K562 (cell line): Measurements from ENCODE around the gene TMEM131L. TPM values are rescaled to one million over a fixed set of nuclear protein-coding genes. Genes with fewer than 3 reads are reported as not detected.

Experiments
- ATAC-seq: fragments of 200-7000 bp; cut with Tn5 transposase; 3 replicates; pipeline ENCODE4 v1.9.1; 2020; ENCODE audit warnings: moderate library complexity
- BruUV-seq: library from RNA; stranded (reverse); fragments of 400-500 nt; replicated peaks from 2 replicates; lab custom pipeline; 2021; lab: Mats Ljungman, UMichigan
- CTCF ChIA-PET: fragments of 300-600 bp; formaldehyde crosslinking; extraction: SDS; loops from one replicate; lab custom pipeline; 2021; ENCODE audit warnings: low intra/inter-chr PET ratio; lab: Yijun Ruan, JAX
- POLR2A ChIA-PET: fragments of 300-600, 350-650 bp; sonication (Branson Sonifier 250); formaldehyde crosslinking; extraction: SDS; loops from one replicate; lab custom pipeline; 2021; ENCODE audit warnings: antibody characterized with exemption, inconsistent platforms; lab: Yijun Ruan, JAX
- DNase-seq, 4 experiments: peaks; one replicate each; pipeline versions ENCODE4 v3.0.0 to v3.0.0-alpha.2; 2011 to 2018; ENCODE audit warnings: low spot score in 3 of 4, mixed read lengths in 3 of 4; ENCODE audit errors: extremely low read depth in 1 of 4
- FAIRE-seq: peaks from 2 replicates; lab custom pipeline; 2011; peaks lifted over from hg19 to GRCh38; lab: Jason Lieb, UNC
- H2AFZ ChIP-seq: 2 replicates; pipeline ENCODE4 v1.6.0; 2011; ENCODE audit warnings: low read depth, low read length, control low read depth, inconsistent platforms
- H3K27ac ChIP-seq: fragments of 200-600 bp; 3 replicates; pipeline ENCODE4 v1.8.0; 2011; ENCODE audit warnings: low read depth, mild to moderate bottlenecking, control low read depth, inconsistent platforms, low read length, moderate library complexity, mixed read lengths; ENCODE audit errors: extremely low read depth
- H3K27me3 ChIP-seq, 2 experiments: fragments of 300-600 bp in 1 of 2; 2 replicates in 1 of 2; 3 replicates in 1 of 2; pipeline versions ENCODE4 v1.6.0 to v1.8.0; 2011; ENCODE audit warnings: inconsistent platforms in 2 of 2, low read length in 2 of 2, mild to moderate bottlenecking in 1 of 2, mixed read lengths in 1 of 2, moderate library complexity in 1 of 2; ENCODE audit not compliant: control insufficient read depth in 2 of 2, insufficient read depth in 2 of 2
- H3K36me3 ChIP-seq: fragments of 300-600 bp; 3 replicates; pipeline ENCODE4 v1.8.0; 2011; ENCODE audit warnings: mild to moderate bottlenecking, low read length, inconsistent platforms; ENCODE audit not compliant: control insufficient read depth, insufficient read depth
- H3K4me1 ChIP-seq, 2 experiments: fragments of 200-600 bp in 1 of 2; replicated peaks in 1 of 2; 2 replicates in 1 of 2; 3 replicates in 1 of 2; pipeline versions ENCODE4 v1.5.1 to v1.8.0; 2011; ENCODE audit warnings: inconsistent platforms in 2 of 2, low read length in 2 of 2, mild to moderate bottlenecking in 1 of 2, mixed read lengths in 1 of 2, moderate library complexity in 1 of 2; ENCODE audit not compliant: control insufficient read depth in 2 of 2, insufficient read depth in 2 of 2
- H3K4me2 ChIP-seq: 2 replicates; pipeline ENCODE4 v1.6.1; 2011; ENCODE audit warnings: low read length, control low read depth, inconsistent platforms, mixed read lengths; ENCODE audit not compliant: insufficient read depth
- H3K4me3 ChIP-seq: fragments of 200-600 bp; sonication (generic), shearing (Covaris generic); 2 replicates; pipeline ENCODE4 v1.5.1; 2016; ENCODE audit warnings: control low read depth, inconsistent platforms
- H3K79me2 ChIP-seq: fragments of 200-600 bp; 3 replicates; pipeline ENCODE4 v1.8.0; 2011; ENCODE audit warnings: low read length, inconsistent platforms; ENCODE audit not compliant: control insufficient read depth, insufficient read depth
- H3K9ac ChIP-seq, 2 experiments: 2 replicates each; pipeline versions ENCODE4 v1.6.0 to v1.6.1; 2011; ENCODE audit warnings: low read depth in 2 of 2, low read length in 2 of 2, control low read depth in 1 of 2, inconsistent platforms in 1 of 2, mild to moderate bottlenecking in 1 of 2, mixed read lengths in 1 of 2; ENCODE audit not compliant: insufficient read depth in 1 of 2
- H3K9me1 ChIP-seq: one replicate; pipeline ENCODE4 v1.6.0; 2011; ENCODE audit warnings: inconsistent platforms, mild to moderate bottlenecking, low read length, moderate library complexity; ENCODE audit not compliant: control insufficient read depth, insufficient read depth
- H3K9me3 ChIP-seq: replicated peaks from 2 replicates; pipeline ENCODE4 v1.5.1; 2011; ENCODE audit warnings: low read depth, low read length, inconsistent platforms; ENCODE audit not compliant: control insufficient read depth, insufficient read depth
- H4K20me1 ChIP-seq: replicated peaks from 2 replicates; pipeline ENCODE4 v1.6.1; 2011; ENCODE audit warnings: low read length, inconsistent platforms, mixed read lengths; ENCODE audit not compliant: control insufficient read depth, insufficient read depth
- CBFA2T2 ChIP-seq: fragments of 450-650 bp; conservative IDR thresholded peaks from 2 replicates; pipeline ENCODE4 v1.6.1; 2017; ENCODE audit warnings: mild to moderate bottlenecking
- CHD7 ChIP-seq: fragments of 200-600 bp; sonication (generic); IDR thresholded peaks from one replicate; pipeline ENCODE4 v1.6.1; 2012; ENCODE audit warnings: mild to moderate bottlenecking, low read depth, low read length, inconsistent platforms
- FOXJ2 ChIP-seq: fragments of 200-800 bp; sonication (Bioruptor generic); IDR thresholded peaks from 2 replicates; pipeline ENCODE4 v1.6.1; 2016; ENCODE audit warnings: missing genetic modification characterization, missing compliant biosample characterization
- HDAC8 ChIP-seq: fragments of 450-650 bp; IDR thresholded peaks from 2 replicates; pipeline ENCODE4 v1.6.1; 2016; ENCODE audit warnings: mild to moderate bottlenecking, missing genetic modification characterization, moderate library complexity, missing compliant biosample characterization
- MYNN ChIP-seq, 2 experiments: sonication (generic); formaldehyde crosslinking in 1 of 2; IDR thresholded peaks; 2 replicates each; pipeline versions ENCODE4 v1.5.0 to v1.6.1; 2016 to 2020; ENCODE audit warnings: antibody characterized with exemption in 1 of 2, missing genetic modification reagents in 1 of 2
- NFE2 ChIP-seq: IDR thresholded peaks from 2 replicates; pipeline ENCODE4 v1.6.1; 2014; ENCODE audit warnings: antibody characterized with exemption, low read depth
- PRPF4 ChIP-seq: fragments of 200-400 bp; formaldehyde crosslinking; IDR thresholded peaks from one replicate; pipeline ENCODE4 v1.6.1; 2017; ENCODE audit warnings: low read length, low read depth, mild to moderate bottlenecking; ENCODE audit not compliant: insufficient read depth, poor library complexity, severe bottlenecking
- SMARCB1 ChIP-seq: IDR thresholded peaks from 2 replicates; pipeline ENCODE4 v1.6.1; 2011; ENCODE audit warnings: improper control_type of control experiment, low read depth; ENCODE audit not compliant: insufficient read length
- TOE1 ChIP-seq, 2 experiments: fragments of 450-650 bp in 1 of 2; sonication (generic) in 1 of 2; formaldehyde crosslinking in 1 of 2; IDR thresholded peaks; 2 replicates each; pipeline versions ENCODE4 v1.7.1 to v1.8.0; 2016 to 2022; ENCODE audit warnings: borderline replicate concordance in 2 of 2, mild to moderate bottlenecking in 2 of 2, antibody characterized with exemption in 1 of 2, inconsistent platforms in 1 of 2, low read depth in 1 of 2, missing genetic modification reagents in 1 of 2, moderate library complexity in 1 of 2
- WGBS: fragments of 100-300 bp; shearing (Covaris generic); methylation state at CpG from one replicate; pipeline ENCODE4 v1.1.6; 2016; ENCODE audit warnings: low coverage, mixed read lengths; ENCODE audit not compliant: insufficient coverage; ENCODE audit errors: missing lambda C conversion rate; 5-methylcytosine and 5-hydroxymethylcytosine counted together
- in situ Hi-C: fragments of 300-500 bp; cut with MboI; formaldehyde crosslinking; loops from 4 replicates; pipeline ENCODE4 v1.15.0; 2018; ENCODE audit warnings: inconsistent platforms, mixed read lengths
- intact Hi-C: fragments of 100-400 bp; cut with micrococcal nuclease; formaldehyde crosslinking; loops from 2 replicates; pipeline ENCODE4 v1.14.2; 2022
- polyA plus RNA-seq, 8 experiments: library from polyadenylated mRNA; depleted of rRNA in 4 of 8; stranded (reverse) in 5 of 8; unstranded in 3 of 8; fragments of >200 nt; fragmentation: Nextera tagmentation in 2 of 8; fragmentation: Illumina TruSeq in 1 of 8; extraction: Ambion mirVana in 2 of 8; extraction: Trizol in 1 of 8; gene quantifications; 2 replicates each; pipeline versions ENCODE4 v1.2.1 to v1.2.3, GENCODE V29; 2011 to 2014; ENCODE audit warnings: inconsistent platforms in 1 of 8, missing spikeins in 1 of 8
- total RNA-seq, 7 experiments: library from RNA; depleted of rRNA in 6 of 7; stranded (reverse); fragments of >200 nt in 6 of 7; fragmentation: Illumina TruSeq in 2 of 7; extraction: Trizol in 2 of 7; gene quantifications; 2 replicates each; pipeline versions ENCODE4 v1.2.1 to v1.2.3, GENCODE V29; 2011 to 2021; ENCODE audit warnings: low replicate concordance in 1 of 7
- TF ChIP-seq, protein P1 (sequence below): fragments of 450-650 bp; formaldehyde crosslinking; IDR thresholded peaks from 2 replicates; pipeline ENCODE4 v1.4.0; 2020; ENCODE audit warnings: mild to moderate bottlenecking

The TMEM131L gene
- total and polyA plus RNA-seq, 9 of the 15 experiments (the other 6 are each of a cell fraction or from before 2014, with no cell fraction given) = 1.2 to 20.8 (median 12.9) TPM

- Histone ChIP-seq H3K36me3 (peaks cover 72% of the 10 kb centered on the region), H3K9ac (no peak overlapping the region), H3K27me3 (no peaks in the 10 kb centered on the region), H3K4me2 (no peak overlapping the region), H3K27ac (no peak overlapping the region; the same call in 2 of the 3 replicates), H3K4me1 (no peaks in the 10 kb centered on the region), H3K9me3 (no peaks in the 10 kb centered on the region), H3K79me2 (no peaks in the 10 kb centered on the region), H3K4me3 (no peak overlapping the region), H4K20me1 (no peaks in the 10 kb centered on the region), H3K9me1 (no peaks in the 10 kb centered on the region), H2AFZ (no peak overlapping the region)
- peak in 1 of 4 experiments; percentile 19 for DNase-seq
- 39% methylated on average over 2 of the region's 2 CpGs for WGBS
- FAIRE-seq = peak; percentile 80
- in situ Hi-C loops (no loop called here), intact Hi-C loops (no loop called here)
- BruUV-seq = no TSS peak
- ChIA-PET POLR2A (no interaction called here), CTCF (no interaction called here)
- ATAC-seq = no peak
- TF ChIP-seq PRPF4 = no peak
- 0 out of 2 replicates have a peak, but pooled peaks have one; percentile 3 for TF ChIP-seq NFE2
- TF ChIP-seq HDAC8 (tag) = no peak
- no peak for TF ChIP-seq CHD7
- TF ChIP-seq FOXJ2 (tag) = 0 out of 2 replicates have a peak, but pooled peaks have one; percentile 40
- no peak for TF ChIP-seq MYNN (IDR thresholded peaks at IDR 0.05)
- TF ChIP-seq MYNN (CRISPR knock-in tag; IDR thresholded peaks at IDR 0.05) = no peak
- TF ChIP-seq CBFA2T2 = no peak
- no peak for TF ChIP-seq TOE1 (IDR thresholded peaks at IDR 0.05; ENCODE audit: borderline replicate concordance)
- TF ChIP-seq TOE1 (CRISPR knock-in tag; IDR thresholded peaks at IDR 0.05; ENCODE audit: borderline replicate concordance, low read depth) = no peak
- no peak for TF ChIP-seq SMARCB1
- TF ChIP-seq, protein P1, sequence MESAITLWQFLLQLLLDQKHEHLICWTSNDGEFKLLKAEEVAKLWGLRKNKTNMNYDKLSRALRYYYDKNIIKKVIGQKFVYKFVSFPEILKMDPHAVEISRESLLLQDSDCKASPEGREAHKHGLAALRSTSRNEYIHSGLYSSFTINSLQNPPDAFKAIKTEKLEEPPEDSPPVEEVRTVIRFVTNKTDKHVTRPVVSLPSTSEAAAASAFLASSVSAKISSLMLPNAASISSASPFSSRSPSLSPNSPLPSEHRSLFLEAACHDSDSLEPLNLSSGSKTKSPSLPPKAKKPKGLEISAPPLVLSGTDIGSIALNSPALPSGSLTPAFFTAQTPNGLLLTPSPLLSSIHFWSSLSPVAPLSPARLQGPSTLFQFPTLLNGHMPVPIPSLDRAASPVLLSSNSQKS (CRISPR knock-in tag) = no peak
Observed at GRCh38 chr4:153594210-153594609, 128.1 kb downstream of the TMEM131L start.
